ENCODE results near the gene PUM1.
"Not testable (repeated sequence)": the region's sequence is repeated elsewhere in the genome, so short reads cannot be mapped to it uniquely, and the experiment has no call there.

Gene PUM1

DNA sequence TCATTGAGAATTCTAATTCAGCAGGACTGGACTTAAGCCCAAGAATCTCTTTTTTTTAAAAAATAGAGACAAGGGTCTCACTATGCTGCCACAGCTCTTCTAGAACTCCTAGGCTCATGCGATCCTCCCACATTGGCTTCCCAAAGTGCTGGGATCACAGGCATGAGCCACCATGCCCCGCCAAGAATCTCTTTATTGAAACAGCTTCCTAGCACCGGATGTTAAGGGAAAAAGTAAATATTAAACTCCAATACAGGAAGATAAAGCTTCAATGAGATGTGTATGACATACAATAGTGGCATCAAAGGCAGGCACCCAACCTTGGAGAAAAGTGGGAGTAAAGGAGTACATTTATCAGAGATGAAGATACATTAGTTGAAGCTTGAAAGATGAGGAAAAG, 25.5 kb downstream of the PUM1 start:
- H3K36me3 ChIP-seq (ENCODE audit: control insufficient read depth, insufficient read depth, low read length), result no peaks in the 10 kb centered on the region
- no peak overlapping the region for H3K9ac ChIP-seq (ENCODE audit: low read depth, low read length)
- H3K9me3 ChIP-seq (ENCODE audit: control insufficient read depth, insufficient read depth, low read length), result no peaks in the 10 kb centered on the region
- H3K27me3 ChIP-seq (ENCODE audit: control insufficient read depth, insufficient read depth, low read length), result no peaks in the 10 kb centered on the region
- no peaks in the 10 kb centered on the region for H3K4me1 ChIP-seq (ENCODE audit: control insufficient read depth, insufficient read depth, low read length)
- H3K4me3 ChIP-seq (ENCODE audit: low read depth, low read length), result no peak overlapping the region

DNA sequence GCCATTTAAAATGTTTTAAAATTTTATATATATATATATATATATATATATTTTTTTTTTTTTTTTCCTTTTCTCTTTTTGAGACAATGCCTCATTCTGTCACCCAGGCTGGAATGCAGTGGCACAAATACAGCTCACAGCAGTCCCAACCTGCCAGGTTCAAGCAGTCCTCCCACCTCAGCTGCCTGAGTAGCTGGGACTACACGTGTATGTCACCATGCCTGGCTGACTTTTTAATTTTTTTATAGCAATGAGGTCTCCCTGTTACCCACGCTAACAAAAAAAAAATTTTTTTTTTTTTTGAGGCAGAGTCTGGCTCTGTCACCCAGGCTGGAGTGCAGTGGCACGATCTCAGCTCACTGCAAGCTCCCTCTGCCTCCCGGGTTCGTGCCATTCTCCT, 26.6 kb downstream of the PUM1 start:
- H3K9me3 ChIP-seq (ENCODE audit: control insufficient read depth, insufficient read depth, low read length); H3K4me3 ChIP-seq (ENCODE audit: low read depth, low read length); H3K27me3 ChIP-seq (ENCODE audit: control insufficient read depth, insufficient read depth, low read length); H3K9ac ChIP-seq (ENCODE audit: low read depth, low read length); H3K4me1 ChIP-seq (ENCODE audit: control insufficient read depth, insufficient read depth, low read length); H3K36me3 ChIP-seq (ENCODE audit: control insufficient read depth, insufficient read depth, low read length): not testable (repeated sequence)

DNA sequence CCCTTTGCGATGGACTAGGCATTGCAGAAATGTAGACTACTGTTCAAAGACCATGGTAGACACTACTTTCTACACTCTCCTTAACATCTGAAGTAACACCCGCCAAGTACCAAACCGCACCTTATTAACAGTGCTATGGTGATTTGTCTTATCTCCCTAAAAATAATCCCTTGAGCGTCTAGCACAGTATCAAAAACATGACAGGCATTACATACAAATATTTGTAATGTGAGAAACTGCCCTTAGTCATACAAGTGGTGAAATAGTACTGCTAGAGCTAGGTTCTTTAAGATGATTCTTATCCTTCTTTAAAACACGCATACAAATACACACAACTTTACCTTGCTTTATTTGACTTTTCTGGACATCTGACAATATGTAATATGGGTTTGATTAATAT, 27.2 kb downstream of the PUM1 start:
- H3K27me3 ChIP-seq (ENCODE audit: control insufficient read depth, insufficient read depth, low read length), result no peaks in the 10 kb centered on the region
- no peaks in the 10 kb centered on the region for H3K36me3 ChIP-seq (ENCODE audit: control insufficient read depth, insufficient read depth, low read length)
- H3K9me3 ChIP-seq (ENCODE audit: control insufficient read depth, insufficient read depth, low read length), result no peaks in the 10 kb centered on the region
- no peaks in the 10 kb centered on the region for H3K4me1 ChIP-seq (ENCODE audit: control insufficient read depth, insufficient read depth, low read length)
- H3K9ac ChIP-seq (ENCODE audit: low read depth, low read length), result no peak overlapping the region
- H3K4me3 ChIP-seq (ENCODE audit: low read depth, low read length), result no peak overlapping the region

DNA sequence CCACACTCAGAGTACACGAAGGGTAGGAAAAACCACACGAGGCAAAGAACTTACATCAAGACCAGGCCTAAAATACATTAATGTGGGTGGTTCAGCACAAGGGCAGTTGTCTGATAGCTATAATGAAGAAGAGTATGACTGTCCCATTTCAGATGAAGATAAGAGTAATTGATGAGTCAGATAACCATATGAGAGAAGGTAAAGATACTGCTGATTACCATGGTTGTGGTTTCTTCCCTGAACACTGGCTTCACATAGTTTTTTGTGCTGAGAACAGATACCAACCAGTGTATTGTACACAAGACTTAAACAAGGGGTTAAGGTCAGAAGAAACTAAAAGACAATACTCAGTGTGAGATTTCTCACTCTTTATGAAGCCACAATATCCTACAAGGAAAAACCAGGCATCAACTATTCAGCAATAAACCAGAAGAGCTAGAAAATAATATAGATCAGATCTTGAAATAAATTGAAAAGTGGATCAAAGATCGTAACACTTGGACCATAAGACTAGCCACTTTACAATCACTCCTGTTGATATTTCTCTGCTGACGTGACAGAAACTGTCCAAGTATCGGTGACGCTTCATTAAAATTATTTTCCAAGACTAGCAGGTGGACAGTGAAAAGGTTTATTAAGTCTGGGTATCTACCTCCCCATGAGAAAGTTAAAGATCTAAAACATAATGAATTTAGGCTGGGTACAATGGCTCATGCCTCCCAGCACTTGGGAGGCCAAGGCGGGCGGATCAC, 28.6 kb downstream of the PUM1 start:
- H3K9ac ChIP-seq (ENCODE audit: low read depth, low read length), result no peak overlapping the region
- no peaks in the 10 kb centered on the region for H3K27me3 ChIP-seq (ENCODE audit: control insufficient read depth, insufficient read depth, low read length)
- no peaks in the 10 kb centered on the region for H3K36me3 ChIP-seq (ENCODE audit: control insufficient read depth, insufficient read depth, low read length)
- H3K4me1 ChIP-seq (ENCODE audit: control insufficient read depth, insufficient read depth, low read length), result peaks cover 2% of the 10 kb centered on the region
- no peaks in the 10 kb centered on the region for H3K9me3 ChIP-seq (ENCODE audit: control insufficient read depth, insufficient read depth, low read length)
- no peak overlapping the region for H3K4me3 ChIP-seq (ENCODE audit: low read depth, low read length)

DNA sequence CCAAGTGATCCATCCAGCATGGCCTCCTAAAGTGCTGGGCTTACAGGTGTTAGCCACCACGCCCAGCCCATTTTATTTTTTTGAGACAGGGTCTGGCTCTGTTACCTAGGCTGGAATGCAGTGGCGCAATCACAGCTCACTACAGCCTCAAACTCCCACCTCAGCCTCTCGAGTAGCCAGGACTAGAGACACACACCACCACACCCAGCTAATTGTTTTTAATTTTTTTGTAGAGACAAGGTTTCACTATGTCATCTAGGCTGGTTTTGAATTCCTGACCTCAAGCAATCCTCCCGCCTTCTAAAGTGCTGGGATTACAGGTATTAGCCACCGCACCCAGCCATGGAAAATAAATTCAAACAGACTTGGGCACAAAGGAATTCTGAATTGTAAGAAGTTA, 31.9 kb downstream of the PUM1 start:
- H3K9ac ChIP-seq (ENCODE audit: low read depth, low read length), result no peak overlapping the region
- H3K36me3 ChIP-seq (ENCODE audit: control insufficient read depth, insufficient read depth, low read length), result no peaks in the 10 kb centered on the region
- H3K4me3 ChIP-seq (ENCODE audit: low read depth, low read length), result no peak overlapping the region
- H3K9me3 ChIP-seq (ENCODE audit: control insufficient read depth, insufficient read depth, low read length), result no peaks in the 10 kb centered on the region
- no peaks in the 10 kb centered on the region for H3K27me3 ChIP-seq (ENCODE audit: control insufficient read depth, insufficient read depth, low read length)
- peaks cover 11% of the 10 kb centered on the region for H3K4me1 ChIP-seq (ENCODE audit: control insufficient read depth, insufficient read depth, low read length)

DNA sequence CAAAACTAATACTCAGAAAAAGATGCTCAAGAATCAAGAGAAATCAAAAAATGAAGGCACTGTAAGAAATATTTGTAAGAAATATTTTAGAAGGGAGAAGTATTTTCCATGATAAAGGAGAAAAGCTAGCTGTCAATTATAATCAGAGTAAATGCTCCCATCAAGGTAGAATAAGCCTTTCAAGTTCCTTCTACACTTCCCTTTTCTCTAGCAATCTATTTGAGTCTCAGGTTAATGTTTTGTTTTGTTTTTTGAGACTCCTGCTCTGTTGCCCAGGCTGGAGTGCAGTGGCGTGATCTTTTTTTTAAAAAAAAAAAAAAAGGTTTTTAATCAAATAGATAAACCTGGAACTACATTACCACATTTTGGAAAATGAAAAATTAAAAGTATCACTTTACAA, 33.3 kb downstream of the PUM1 start:
- Histone ChIP-seq H3K4me3 (ENCODE audit: low read depth, low read length) (no peak overlapping the region), H3K36me3 (ENCODE audit: control insufficient read depth, insufficient read depth, low read length) (no peaks in the 10 kb centered on the region), H3K9ac (ENCODE audit: low read depth, low read length) (no peak overlapping the region), H3K4me1 (ENCODE audit: control insufficient read depth, insufficient read depth, low read length) (peaks cover 13% of the 10 kb centered on the region), H3K9me3 (ENCODE audit: control insufficient read depth, insufficient read depth, low read length) (no peaks in the 10 kb centered on the region), H3K27me3 (ENCODE audit: control insufficient read depth, insufficient read depth, low read length) (no peaks in the 10 kb centered on the region)

DNA sequence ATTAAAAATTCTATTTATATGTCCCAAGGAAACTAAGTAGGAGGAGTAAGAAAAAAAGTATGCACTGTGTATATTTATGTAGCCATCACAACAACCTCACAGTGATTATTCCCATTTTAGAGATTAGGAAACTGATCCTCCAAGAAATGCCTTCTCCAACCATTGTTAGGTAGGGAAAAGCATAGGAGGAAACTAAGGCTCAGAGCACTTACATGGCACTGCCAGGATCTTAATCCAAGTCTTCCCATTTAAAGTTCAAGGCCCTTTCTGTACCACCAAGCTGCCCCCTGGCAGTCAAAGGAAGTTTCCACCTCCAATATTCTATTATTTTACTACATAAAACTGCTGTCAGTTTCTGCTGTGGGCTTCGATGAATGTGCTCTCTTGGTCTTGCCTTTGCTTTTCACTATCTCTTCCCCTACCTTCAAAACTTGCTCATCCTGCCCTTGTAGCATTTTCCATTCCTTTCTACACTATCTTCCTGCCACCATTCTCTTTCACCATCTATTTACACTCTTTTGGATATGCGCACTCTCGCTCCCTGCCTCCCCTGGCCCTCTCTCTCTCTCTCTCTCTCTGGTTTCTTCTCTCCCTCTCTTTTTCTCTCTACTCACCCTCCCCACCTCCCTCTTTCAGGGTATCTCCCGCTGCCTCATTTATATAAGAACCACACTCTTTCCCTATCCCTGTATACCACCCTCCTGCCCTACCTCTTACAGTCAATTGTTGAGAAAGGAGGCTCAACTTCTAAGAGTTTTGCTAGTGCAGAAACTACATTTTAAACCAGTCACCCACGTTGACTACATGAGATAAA, 34.0 kb downstream of the PUM1 start:
- H3K36me3 ChIP-seq (ENCODE audit: control insufficient read depth, insufficient read depth, low read length), result no peaks in the 10 kb centered on the region
- peaks cover 14% of the 10 kb centered on the region for H3K4me1 ChIP-seq (ENCODE audit: control insufficient read depth, insufficient read depth, low read length)
- no peak overlapping the region for H3K9ac ChIP-seq (ENCODE audit: low read depth, low read length)
- no peaks in the 10 kb centered on the region for H3K27me3 ChIP-seq (ENCODE audit: control insufficient read depth, insufficient read depth, low read length)
- no peak overlapping the region for H3K4me3 ChIP-seq (ENCODE audit: low read depth, low read length)
- H3K9me3 ChIP-seq (ENCODE audit: control insufficient read depth, insufficient read depth, low read length), result no peaks in the 10 kb centered on the region

DNA sequence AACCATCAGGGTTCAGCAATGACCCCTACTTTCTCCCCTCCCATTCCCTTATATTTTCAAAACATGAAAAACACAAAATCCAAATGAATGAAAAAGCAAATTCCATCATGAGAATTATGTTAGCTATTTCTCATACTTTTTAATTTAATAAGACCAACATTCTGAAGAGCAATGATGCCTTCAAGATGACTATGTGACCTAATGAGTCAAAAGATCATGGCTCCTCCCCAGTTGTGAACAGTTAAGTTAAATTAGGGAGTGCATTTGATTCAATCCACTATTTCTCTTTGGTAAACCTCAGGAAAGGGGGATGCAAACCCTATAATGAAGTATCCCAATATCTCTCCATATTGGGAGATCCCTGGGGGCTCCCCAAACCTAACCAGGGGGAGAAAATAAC, 36.5 kb downstream of the PUM1 start:
- Histone ChIP-seq H3K9me3 (ENCODE audit: control insufficient read depth, insufficient read depth, low read length) (no peaks in the 10 kb centered on the region), H3K4me3 (ENCODE audit: low read depth, low read length) (no peak overlapping the region), H3K36me3 (ENCODE audit: control insufficient read depth, insufficient read depth, low read length) (no peaks in the 10 kb centered on the region), H3K4me1 (ENCODE audit: control insufficient read depth, insufficient read depth, low read length) (peaks cover 18% of the 10 kb centered on the region), H3K9ac (ENCODE audit: low read depth, low read length) (no peak overlapping the region), H3K27me3 (ENCODE audit: control insufficient read depth, insufficient read depth, low read length) (no peaks in the 10 kb centered on the region)

DNA sequence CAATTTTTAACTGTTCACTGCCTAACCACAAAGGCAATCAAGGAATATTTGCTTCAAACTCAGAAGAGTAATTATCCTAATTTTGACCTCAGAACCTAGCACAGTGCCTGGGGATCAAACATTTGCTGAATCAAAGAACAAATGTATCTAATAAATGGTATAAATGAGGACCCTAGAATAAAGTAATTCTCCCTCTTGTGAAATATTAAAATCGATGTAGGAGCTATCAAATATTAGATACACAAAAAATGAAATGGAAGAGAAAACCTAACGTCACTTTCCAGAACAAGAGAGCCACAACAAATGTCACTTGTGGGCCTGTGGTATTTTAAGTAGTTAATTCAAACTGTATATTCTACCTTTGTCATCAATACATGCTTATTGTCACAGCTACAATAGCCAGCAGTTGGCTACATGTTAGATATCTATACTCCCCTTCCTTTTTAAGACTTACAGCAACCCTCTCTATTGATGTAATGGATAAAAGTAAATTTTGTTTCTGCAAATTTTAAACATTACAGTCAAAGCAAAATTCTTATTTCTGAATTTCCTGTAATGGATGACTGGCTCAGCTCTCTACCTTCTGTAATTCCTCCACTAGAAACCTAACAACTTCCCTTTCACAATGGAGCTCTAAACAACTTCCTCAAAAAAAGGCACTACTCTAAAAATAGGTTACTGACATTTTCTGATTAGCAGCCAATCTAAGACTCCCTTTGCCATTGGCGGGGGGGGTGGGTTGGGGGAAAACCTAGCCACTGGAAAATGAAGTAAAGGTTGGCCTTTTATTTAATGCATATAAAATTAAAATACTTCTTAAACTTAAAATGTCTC, 37.6 kb downstream of the PUM1 start:
- H3K9ac ChIP-seq (ENCODE audit: low read depth, low read length), result no peak overlapping the region
- no peaks in the 10 kb centered on the region for H3K27me3 ChIP-seq (ENCODE audit: control insufficient read depth, insufficient read depth, low read length)
- H3K4me1 ChIP-seq (ENCODE audit: control insufficient read depth, insufficient read depth, low read length), result peaks cover 18% of the 10 kb centered on the region
- no peaks in the 10 kb centered on the region for H3K9me3 ChIP-seq (ENCODE audit: control insufficient read depth, insufficient read depth, low read length)
- no peaks in the 10 kb centered on the region for H3K36me3 ChIP-seq (ENCODE audit: control insufficient read depth, insufficient read depth, low read length)
- no peak overlapping the region for H3K4me3 ChIP-seq (ENCODE audit: low read depth, low read length)

DNA sequence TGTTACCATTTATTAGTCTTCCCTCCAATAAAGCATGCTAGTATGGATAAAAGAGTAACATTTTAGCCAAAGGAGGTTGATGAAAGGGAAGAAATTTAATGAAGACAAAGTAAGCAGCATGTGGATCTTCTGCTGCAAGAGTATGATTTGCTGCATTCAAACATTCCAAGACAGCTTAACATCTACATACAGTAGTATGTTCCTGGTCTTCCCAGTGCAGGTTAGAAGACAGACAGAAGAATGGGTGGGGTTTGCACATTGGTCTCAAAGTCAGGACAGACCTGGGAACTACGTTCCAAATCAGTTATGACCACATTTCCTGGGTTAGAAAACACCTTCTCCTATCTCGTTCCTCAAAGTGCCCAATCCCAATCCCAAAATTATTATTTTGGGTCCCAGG, 43.3 kb downstream of the PUM1 start:
- no peaks in the 10 kb centered on the region for H3K36me3 ChIP-seq (ENCODE audit: control insufficient read depth, insufficient read depth, low read length)
- peaks cover 6% of the 10 kb centered on the region for H3K4me1 ChIP-seq (ENCODE audit: control insufficient read depth, insufficient read depth, low read length)
- H3K27me3 ChIP-seq (ENCODE audit: control insufficient read depth, insufficient read depth, low read length), result no peaks in the 10 kb centered on the region

DNA sequence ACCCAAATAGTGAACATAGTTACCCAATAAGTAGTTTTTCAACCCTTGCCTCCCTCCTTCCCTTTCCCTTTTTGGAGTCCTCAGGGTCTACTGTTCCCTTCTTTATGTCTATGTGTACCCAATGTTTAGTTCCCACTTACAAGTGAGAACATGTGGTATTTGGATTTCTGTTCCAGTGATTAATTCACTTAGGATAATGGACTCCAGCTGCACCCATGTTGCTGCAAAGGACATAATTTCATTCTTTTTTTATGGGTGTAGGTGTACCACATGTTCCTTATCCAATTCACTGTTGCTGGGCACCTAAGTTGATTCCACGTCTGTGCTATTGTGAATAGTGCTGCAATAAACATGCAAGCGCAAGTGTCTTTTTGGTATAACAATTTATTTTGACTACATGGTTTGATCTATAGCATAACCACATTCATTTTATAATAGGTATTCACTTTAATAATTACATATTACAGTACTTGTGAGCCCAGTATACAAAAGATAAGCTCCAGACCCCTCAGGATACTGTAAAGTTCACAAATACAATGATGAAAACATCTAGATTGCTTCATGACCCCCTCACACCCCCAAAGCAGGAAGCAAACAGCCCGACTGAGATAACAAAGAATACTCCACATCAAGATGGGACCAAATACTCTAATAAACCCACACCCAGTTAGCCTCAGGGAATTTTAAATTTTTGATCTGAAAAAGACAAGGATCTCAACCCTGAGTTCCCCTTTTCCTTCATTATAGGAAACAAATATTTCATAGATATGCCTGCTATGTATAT, 45.3 kb downstream of the PUM1 start:
- Histone ChIP-seq H3K36me3 (ENCODE audit: control insufficient read depth, insufficient read depth, low read length) (no peaks in the 10 kb centered on the region), H3K9me3 (ENCODE audit: control insufficient read depth, insufficient read depth, low read length) (no peaks in the 10 kb centered on the region), H3K4me1 (ENCODE audit: control insufficient read depth, insufficient read depth, low read length) (peaks cover under 1% of the 10 kb centered on the region)

More for the DNA sequence above, 43.3 kb downstream of the PUM1 start:
- Histone ChIP-seq H3K9ac (ENCODE audit: low read depth, low read length) (no peak overlapping the region), H3K9me3 (ENCODE audit: control insufficient read depth, insufficient read depth, low read length) (no peaks in the 10 kb centered on the region), H3K4me3 (ENCODE audit: low read depth, low read length) (no peak overlapping the region)

More for the DNA sequence above, 45.3 kb downstream of the PUM1 start:
- Histone ChIP-seq H3K27me3 (ENCODE audit: control insufficient read depth, insufficient read depth, low read length) (no peaks in the 10 kb centered on the region), H3K4me3 (ENCODE audit: low read depth, low read length) (no peak overlapping the region), H3K9ac (ENCODE audit: low read depth, low read length) (no peak overlapping the region)
